GM18867 (cell line): ENCODE data around the gene CCDC136.
A peak's percentile ranks its signal among the peaks of the same experiment; 100 is the strongest.

Source experiments
- ATAC-seq: cut with Tn5 transposase; IDR thresholded peaks from one replicate; pipeline ENCODE4 v1.9.1; 2021; ENCODE audit warnings: mild to moderate bottlenecking, moderate library complexity; ENCODE audit not compliant: unreplicated experiment

The CCDC136 gene

GRCh38 chr7:128859232-128860157 lies 67.7 kb downstream of the CCDC136 start:
- ATAC-seq = no peak

GRCh38 chr7:128860158-128861073 lies 68.6 kb downstream of the CCDC136 start:
- ATAC-seq = no peak

- ATAC-seq = no peak
Measured at GRCh38 chr7:128861957-128862570, 70.3 kb downstream of the CCDC136 start.

GRCh38 chr7:128862571-128863432 lies 71.0 kb downstream of the CCDC136 start, which contains the start of gene ATP6V1F:
TSS of gene ATP6V1F (plus strand) at chr7:128862856. CDS start at chr7:128862905, 49 bp downstream.
- ATAC-seq = peak; percentile 89

- ATAC-seq = no peak
Measured at GRCh38 chr7:128863433-128863989, 71.7 kb downstream of the CCDC136 start.

GRCh38 chr7:128865303-128865702 lies 73.5 kb downstream of the CCDC136 start:
- ATAC-seq = no peak

GRCh38 chr7:128865996-128866877 lies 74.5 kb downstream of the CCDC136 start:
- no peak for ATAC-seq

- ATAC-seq = no peak
Measured at GRCh38 chr7:128867241-128867640, 75.5 kb downstream of the CCDC136 start.

- no peak for ATAC-seq
Measured at GRCh38 chr7:128867842-128868623, 76.3 kb downstream of the CCDC136 start.

DNA sequence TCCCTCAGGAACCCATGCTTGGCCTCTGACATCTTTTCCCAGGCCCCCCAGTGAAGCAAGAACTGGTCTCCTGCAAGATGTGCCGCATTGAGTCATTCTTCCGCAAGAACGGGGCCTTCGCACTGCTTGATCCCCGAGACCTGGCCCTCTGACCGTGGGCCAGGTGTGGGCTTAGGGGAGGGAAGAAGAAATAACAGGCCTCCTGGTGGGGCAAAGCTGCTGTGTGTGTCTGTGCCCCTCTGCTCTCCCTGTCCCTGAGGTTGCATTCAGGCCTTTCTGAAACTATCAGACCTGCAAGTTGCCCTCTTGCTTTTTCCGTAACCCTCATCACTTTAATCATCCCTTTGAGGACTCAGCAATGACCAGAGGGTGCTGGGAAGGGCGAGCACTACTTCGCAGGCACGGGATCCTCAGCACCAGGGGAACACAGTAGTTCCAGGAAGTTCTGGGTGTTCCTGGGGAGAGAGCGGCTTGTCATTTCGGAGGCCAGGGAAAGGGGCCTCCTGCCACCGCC lies 76.9 kb downstream of the CCDC136 start:
- no peak for ATAC-seq

- peak; percentile 66 for ATAC-seq
Measured at GRCh38 chr7:128869138-128869943, 77.6 kb downstream of the CCDC136 start.

- no peak for ATAC-seq
Measured at GRCh38 chr7:128869944-128870285, 78.1 kb downstream of the CCDC136 start.

GRCh38 chr7:128871050-128871449 lies 79.3 kb downstream of the CCDC136 start:
- no peak for ATAC-seq
